Limb (tissue), 2 donors: ENCODE measurements around the gene KIAA2012.
"Not testable (repeated sequence)": the region's sequence is repeated elsewhere in the genome, so short reads cannot be mapped to it uniquely, and the experiment has no call there.

Source experiments
- DNase-seq, 2 donors: peaks; one replicate each; pipeline ENCODE4 v3.0.0-alpha.2; 2016; ENCODE audit errors: extremely low spot score in 2 of 2

The KIAA2012 gene

GRCh38 chr2:202187570-202187969, 114.5 kb downstream of the KIAA2012 start:
- DNase-seq = no peak

- no peak for DNase-seq
Measured at GRCh38 chr2:202193305-202193704, 120.2 kb downstream of the KIAA2012 start.

- DNase-seq = no peak
Measured at GRCh38 chr2:202193881-202194353, 120.9 kb downstream of the KIAA2012 start.

- DNase-seq = no peak
Measured at GRCh38 chr2:202194418-202194817, 121.4 kb downstream of the KIAA2012 start.

- no peak for DNase-seq
Measured at GRCh38 chr2:202196727-202197126, 123.7 kb downstream of the KIAA2012 start.

GRCh38 chr2:202201220-202202160, 128.4 kb downstream of the KIAA2012 start:
- no peak for DNase-seq

GRCh38 chr2:202203348-202203747, 130.3 kb downstream of the KIAA2012 start:
- no peak for DNase-seq

- DNase-seq = no peak
Measured at GRCh38 chr2:202204855-202205254, 131.8 kb downstream of the KIAA2012 start.

- no peak for DNase-seq
Measured at GRCh38 chr2:202208526-202208925, 135.5 kb downstream of the KIAA2012 start.

GRCh38 chr2:202215179-202215578, 142.1 kb downstream of the KIAA2012 start:
- DNase-seq = no peak

GRCh38 chr2:202221873-202222272, 148.8 kb downstream of the KIAA2012 start:
- DNase-seq = no peak

- DNase-seq = peak in 1 of 2 donors; percentile 71
Measured at GRCh38 chr2:202237787-202238233, 164.8 kb downstream of the KIAA2012 start.

GRCh38 chr2:202238234-202239197, 165.5 kb downstream of the KIAA2012 start, which contains the start of gene SUMO1:
TSS of gene SUMO1 (minus strand) at chr2:202238597. CDS start at chr2:202238451, 146 bp downstream.
- peak; percentile 93 to 96 for DNase-seq

- DNase-seq = not testable (repeated sequence)
Measured at GRCh38 chr2:202247710-202248109, 174.7 kb downstream of the KIAA2012 start.

- DNase-seq = no peak
Measured at GRCh38 chr2:202249521-202250253, 176.6 kb downstream of the KIAA2012 start.

GRCh38 chr2:202251494-202251893, 178.4 kb downstream of the KIAA2012 start:
- DNase-seq = no peak
